SU-DHL-6 (cell line): ENCODE results near the gene SPACDR.

Experiments
- H2AFZ ChIP-seq: fragments of 200-600 bp; sonication (generic); 2 replicates; pipeline ENCODE4 v1.6.1; 2014; ENCODE audit warnings: low read depth, mild to moderate bottlenecking, moderate library complexity, mixed read lengths, antibody characterized with exemption, low read length; ENCODE audit not compliant: severe bottlenecking
- H3F3A ChIP-seq: fragments of 200-600 bp; shearing (Covaris generic); 2 replicates; pipeline ENCODE4 v1.6.0; 2016; ENCODE audit warnings: antibody characterized with exemption, mild to moderate bottlenecking; ENCODE audit not compliant: insufficient read depth
- H3K27ac ChIP-seq: fragments of 200-600 bp; sonication (generic); 2 replicates; pipeline ENCODE4 v1.5.1; 2016; ENCODE audit warnings: low read depth, mild to moderate bottlenecking, low read length, moderate library complexity, mixed read lengths
- H3K27me3 ChIP-seq: fragments of 200-600 bp; sonication (generic), shearing (Covaris generic); 2 replicates; pipeline ENCODE4 v1.6.0; 2014; ENCODE audit warnings: mild to moderate bottlenecking, low read length
- H3K36me3 ChIP-seq: fragments of 200-600 bp; sonication (generic); 2 replicates; pipeline ENCODE4 v1.6.1; 2014; ENCODE audit warnings: mild to moderate bottlenecking, low read length, mixed read lengths
- H3K4me2 ChIP-seq: fragments of 300-600, 200-600 bp; shearing (Covaris generic), sonication (generic); 2 replicates; pipeline ENCODE4 v1.6.0; 2014; ENCODE audit warnings: low read length, low read depth, mild to moderate bottlenecking; ENCODE audit not compliant: poor library complexity, severe bottlenecking
- H3K4me3 ChIP-seq: fragments of 200-600 bp; sonication (generic); 2 replicates; pipeline ENCODE4 v1.5.1; 2014; ENCODE audit warnings: antibody characterized with exemption, low read length, mild to moderate bottlenecking, mixed read lengths; ENCODE audit not compliant: insufficient read depth, poor library complexity, severe bottlenecking
- H3K79me2 ChIP-seq: fragments of 200-600 bp; sonication (generic); 2 replicates; pipeline ENCODE4 v1.6.1; 2014; ENCODE audit warnings: mild to moderate bottlenecking, low read length, moderate library complexity; ENCODE audit not compliant: insufficient read depth
- H3K9ac ChIP-seq: fragments of 200-600 bp; sonication (generic); 2 replicates; pipeline ENCODE4 v1.7.0; 2014; ENCODE audit warnings: mild to moderate bottlenecking, low read length
- H3K9me2 ChIP-seq: fragments of 200-600 bp; sonication (generic); replicated peaks from 2 replicates; pipeline ENCODE4 v1.6.1; 2014; ENCODE audit warnings: low read length; ENCODE audit not compliant: insufficient read depth
- H3K9me3 ChIP-seq: fragments of 200-600 bp; sonication (generic); 2 replicates; pipeline ENCODE4 v1.6.1; 2014; ENCODE audit warnings: low read length, mixed read lengths; ENCODE audit not compliant: insufficient read depth
- H4K20me1 ChIP-seq: fragments of 200-600 bp; sonication (generic); 2 replicates; pipeline ENCODE4 v1.6.1; 2014; ENCODE audit warnings: low read depth, mild to moderate bottlenecking, antibody characterized with exemption, low read length, moderate library complexity, mixed read lengths
- EZH2phosphoT487 ChIP-seq: fragments of 200-600 bp; sonication (generic), shearing (Covaris generic); conservative IDR thresholded peaks from 2 replicates; pipeline ENCODE4 v1.6.1; 2018; ENCODE audit warnings: mild to moderate bottlenecking, antibody characterized with exemption, low read length, moderate library complexity, mixed read lengths
- TF ChIP-seq, protein P1 (sequence below): fragments of 200-600 bp; sonication (generic); IDR thresholded peaks from one replicate; pipeline ENCODE4 v1.5.1; 2017; ENCODE audit warnings: antibody characterized with exemption, mild to moderate bottlenecking, low read length, moderate library complexity; ENCODE audit not compliant: insufficient read depth, poor library complexity, severe bottlenecking

SPACDR gene

DNA sequence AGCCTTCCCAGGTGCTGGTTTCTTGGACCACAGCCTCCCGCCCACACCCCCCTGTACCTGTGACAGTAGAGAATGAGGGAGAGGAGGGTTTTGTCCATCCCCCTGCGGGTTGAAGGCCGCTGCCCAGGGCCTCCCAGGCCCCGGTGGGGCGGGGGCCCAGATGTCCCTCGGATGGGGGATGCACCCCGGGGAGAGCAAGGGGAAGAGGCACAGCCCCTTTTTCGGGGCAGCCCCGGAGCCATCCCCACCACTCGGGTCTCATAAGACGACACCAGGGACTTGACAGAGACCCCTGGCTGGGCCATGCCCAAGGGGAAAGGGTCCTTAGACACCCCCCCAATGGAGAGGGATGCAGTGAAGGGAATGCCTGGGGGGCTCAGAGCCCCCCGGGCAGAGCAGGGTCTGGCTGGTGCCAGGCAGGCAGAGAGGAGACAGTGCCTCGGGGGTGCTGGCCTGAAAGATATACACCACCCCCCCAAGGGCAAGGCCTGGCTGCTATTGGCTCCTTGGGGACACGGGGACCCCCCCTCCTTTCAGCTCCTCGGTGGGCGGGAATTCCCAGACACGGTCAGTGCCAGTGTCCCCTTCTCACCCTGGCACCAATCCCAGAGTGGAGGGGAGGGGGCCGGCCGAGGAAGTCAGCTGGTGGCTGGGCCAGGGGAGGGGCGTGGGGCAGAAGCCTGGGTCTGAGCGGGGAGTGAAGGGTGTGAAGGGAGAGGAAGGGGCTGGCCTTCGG is 3.7 kb upstream of the SPACDR start:
- no peaks in the 10 kb centered on the region for H3K79me2 ChIP-seq
- no peak overlapping the region for H2AFZ ChIP-seq
- no peak overlapping the region for H3K4me3 ChIP-seq
- no peak for TF ChIP-seq EZH2phosphoT487
- TF ChIP-seq, protein P1, sequence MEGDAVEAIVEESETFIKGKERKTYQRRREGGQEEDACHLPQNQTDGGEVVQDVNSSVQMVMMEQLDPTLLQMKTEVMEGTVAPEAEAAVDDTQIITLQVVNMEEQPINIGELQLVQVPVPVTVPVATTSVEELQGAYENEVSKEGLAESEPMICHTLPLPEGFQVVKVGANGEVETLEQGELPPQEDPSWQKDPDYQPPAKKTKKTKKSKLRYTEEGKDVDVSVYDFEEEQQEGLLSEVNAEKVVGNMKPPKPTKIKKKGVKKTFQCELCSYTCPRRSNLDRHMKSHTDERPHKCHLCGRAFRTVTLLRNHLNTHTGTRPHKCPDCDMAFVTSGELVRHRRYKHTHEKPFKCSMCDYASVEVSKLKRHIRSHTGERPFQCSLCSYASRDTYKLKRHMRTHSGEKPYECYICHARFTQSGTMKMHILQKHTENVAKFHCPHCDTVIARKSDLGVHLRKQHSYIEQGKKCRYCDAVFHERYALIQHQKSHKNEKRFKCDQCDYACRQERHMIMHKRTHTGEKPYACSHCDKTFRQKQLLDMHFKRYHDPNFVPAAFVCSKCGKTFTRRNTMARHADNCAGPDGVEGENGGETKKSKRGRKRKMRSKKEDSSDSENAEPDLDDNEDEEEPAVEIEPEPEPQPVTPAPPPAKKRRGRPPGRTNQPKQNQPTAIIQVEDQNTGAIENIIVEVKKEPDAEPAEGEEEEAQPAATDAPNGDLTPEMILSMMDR: no peak
- no peaks in the 10 kb centered on the region for H3K9me2 ChIP-seq
- no peaks in the 10 kb centered on the region for H3F3A ChIP-seq
- H3K27me3 ChIP-seq: no peaks in the 10 kb centered on the region
- H3K36me3 ChIP-seq: no peaks in the 10 kb centered on the region
- H3K27ac ChIP-seq: no peak overlapping the region
- no peak overlapping the region for H3K4me2 ChIP-seq
- H3K9me3 ChIP-seq: no peaks in the 10 kb centered on the region
- H3K9ac ChIP-seq: no peak overlapping the region
- H4K20me1 ChIP-seq: no peaks in the 10 kb centered on the region

DNA sequence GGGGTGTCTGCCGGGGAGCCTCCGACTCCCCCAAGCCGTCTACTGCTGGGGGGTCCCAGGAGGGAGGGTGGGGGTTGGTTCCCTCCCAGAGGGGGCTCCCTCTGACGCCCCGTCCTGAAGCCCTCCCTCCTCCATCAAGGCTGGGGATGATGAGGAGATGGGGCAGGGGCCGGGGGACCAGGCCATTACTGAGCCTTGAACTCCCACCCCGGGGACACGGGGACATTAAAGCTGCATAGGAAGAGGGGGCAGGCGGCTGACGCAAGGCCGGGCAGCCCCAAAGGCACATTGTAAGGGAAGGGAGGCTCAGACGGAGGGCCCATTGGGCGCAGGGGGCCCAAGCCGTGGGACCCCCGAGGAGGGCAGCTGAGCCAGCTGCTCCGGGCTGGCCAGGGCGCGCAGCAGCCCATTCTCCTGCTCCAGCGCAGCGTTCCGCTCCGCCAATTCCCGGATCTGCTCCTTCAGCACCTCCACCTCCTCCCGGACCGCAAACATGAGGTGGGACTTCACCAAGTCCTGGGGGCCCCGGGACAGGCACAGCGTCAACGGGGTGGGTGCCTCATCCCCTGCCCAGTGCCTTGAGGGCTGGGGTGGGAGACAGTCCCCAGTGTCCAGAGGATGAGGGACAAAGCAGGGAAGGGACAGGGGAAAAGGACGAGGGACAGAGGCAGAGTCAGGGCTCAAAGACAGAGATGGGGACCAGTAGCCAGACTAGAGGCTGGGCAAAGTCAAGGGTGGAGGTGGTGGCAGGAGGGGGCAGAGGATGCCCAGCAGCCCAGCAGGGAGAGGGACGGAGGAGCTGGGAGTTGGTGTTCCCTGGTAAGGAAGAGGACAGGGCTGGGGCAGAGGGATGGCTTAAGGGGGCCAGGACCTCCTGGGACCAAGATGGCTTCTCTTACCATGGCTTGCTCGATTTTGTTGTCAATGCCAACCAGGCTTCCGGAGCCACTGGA is 2.9 kb upstream of the SPACDR start:
- Histone ChIP-seq H3K9me3 (no peaks in the 10 kb centered on the region), H3K4me2 (no peak overlapping the region), H3K4me3 (no peak overlapping the region), H3K36me3 (no peaks in the 10 kb centered on the region), H3K79me2 (no peaks in the 10 kb centered on the region), H2AFZ (no peak overlapping the region), H4K20me1 (no peaks in the 10 kb centered on the region), H3K9me2 (no peaks in the 10 kb centered on the region), H3K27me3 (no peaks in the 10 kb centered on the region), H3K27ac (no peak overlapping the region), H3K9ac (no peak overlapping the region), H3F3A (no peaks in the 10 kb centered on the region)
- TF ChIP-seq, protein P1: no peak
- TF ChIP-seq EZH2phosphoT487: no peak

DNA sequence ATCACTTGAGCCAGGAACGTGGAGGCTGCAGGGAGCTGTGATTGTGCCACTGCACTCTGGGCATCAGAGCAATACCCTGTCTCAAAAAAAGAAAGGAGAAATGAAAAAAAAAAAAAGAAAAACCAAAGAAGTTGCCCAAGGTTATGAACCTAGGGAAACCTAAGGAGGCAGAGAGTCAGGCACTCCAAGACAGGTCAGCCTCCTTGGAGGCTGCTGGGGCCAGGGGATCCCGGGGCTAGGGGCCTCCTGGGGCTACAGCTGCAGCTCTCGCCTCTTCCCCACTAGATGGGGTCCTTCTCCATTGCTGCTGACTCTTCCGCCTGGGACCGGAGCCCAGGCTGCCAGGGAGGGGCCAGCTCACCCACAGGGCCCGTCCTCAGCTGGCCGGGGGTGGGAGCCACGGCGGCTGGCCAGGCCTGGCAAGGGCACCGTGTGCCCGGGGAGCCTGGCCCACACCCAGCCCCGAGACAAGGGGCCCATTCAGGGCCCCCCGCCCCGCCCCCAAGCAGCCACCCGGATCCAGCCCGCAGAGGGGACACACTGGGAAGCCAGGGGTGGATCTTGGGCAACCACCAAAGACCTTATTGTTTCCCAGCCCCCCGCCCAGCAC is 1.7 kb upstream of the SPACDR start:
- H3K36me3 ChIP-seq: no peaks in the 10 kb centered on the region
- H3K79me2 ChIP-seq: no peaks in the 10 kb centered on the region
- no peak overlapping the region for H3K4me2 ChIP-seq
- H2AFZ ChIP-seq: no peak overlapping the region
- H3K9me3 ChIP-seq: no peaks in the 10 kb centered on the region
- H3K4me3 ChIP-seq: no peak overlapping the region
- no peaks in the 10 kb centered on the region for H3K9me2 ChIP-seq
- no peaks in the 10 kb centered on the region for H3K27me3 ChIP-seq
- no peak overlapping the region for H3K9ac ChIP-seq
- no peak for TF ChIP-seq EZH2phosphoT487
- TF ChIP-seq, protein P1: no peak
- no peaks in the 10 kb centered on the region for H4K20me1 ChIP-seq
- no peak overlapping the region for H3K27ac ChIP-seq
- no peaks in the 10 kb centered on the region for H3F3A ChIP-seq
